HEK293 (cell line): Measurements from ENCODE around the gene YIPF2.

ENCODE experiments used
- CTCF ChIP-seq: fragments of 450-650 bp; formaldehyde crosslinking; IDR thresholded peaks from 2 replicates; pipeline ENCODE4 v1.5.1; 2016; ENCODE audit warnings: missing biosample characterization, missing genetic modification characterization
- HOXA7 ChIP-seq: sonication (generic); formaldehyde crosslinking; IDR thresholded peaks from 2 replicates; pipeline ENCODE4 v1.8.1; 2022; ENCODE audit warnings: missing genetic modification reagents, borderline replicate concordance
- KLF16 ChIP-seq: fragments of 450-650 bp; formaldehyde crosslinking; IDR thresholded peaks from 2 replicates; pipeline ENCODE4 v1.5.1; 2017; ENCODE audit warnings: missing biosample characterization, missing genetic modification characterization
- MEIS1 ChIP-seq: sonication (generic); formaldehyde crosslinking; IDR thresholded peaks from 2 replicates; pipeline ENCODE4 v1.8.1; 2022; ENCODE audit warnings: missing genetic modification reagents, mild to moderate bottlenecking, borderline replicate concordance
- PATZ1 ChIP-seq: fragments of 450-650 bp; formaldehyde crosslinking; IDR thresholded peaks from 2 replicates; pipeline ENCODE4 v1.5.1; 2016; ENCODE audit warnings: missing biosample characterization, missing genetic modification characterization
- ZNF157 ChIP-seq: fragments of 450-650 bp; formaldehyde crosslinking; IDR thresholded peaks from 2 replicates; pipeline ENCODE4 v1.5.1; 2016; ENCODE audit warnings: missing biosample characterization, missing genetic modification characterization
- ZNF169 ChIP-seq: fragments of 450-650 bp; formaldehyde crosslinking; IDR thresholded peaks from 2 replicates; pipeline ENCODE4 v1.5.1; 2016; ENCODE audit warnings: missing biosample characterization, missing genetic modification characterization
- ZNF174 ChIP-seq: fragments of 450-650 bp; formaldehyde crosslinking; IDR thresholded peaks from 2 replicates; pipeline ENCODE4 v1.5.0; 2017; ENCODE audit warnings: missing biosample characterization, mild to moderate bottlenecking, missing genetic modification characterization
- ZNF274 ChIP-seq, 2 experiments: fragments of 200-500 bp in 1 of 2; fragments of 450-650 bp in 1 of 2; sonication (Bioruptor generic) in 1 of 2; formaldehyde crosslinking in 1 of 2; IDR thresholded peaks; 2 replicates each; pipeline versions ENCODE4 v1.5.1 to v1.6.1; 2014 to 2016; ENCODE audit warnings: borderline replicate concordance in 1 of 2, inconsistent platforms in 1 of 2, low read length in 1 of 2, missing biosample characterization in 1 of 2, missing genetic modification characterization in 1 of 2
- ZNF777 ChIP-seq: fragments of 450-650 bp; formaldehyde crosslinking; IDR thresholded peaks from 2 replicates; pipeline ENCODE4 v1.5.1; 2017; ENCODE audit warnings: missing biosample characterization, missing genetic modification characterization, borderline replicate concordance
- ZNF785 ChIP-seq: fragments of 450-650 bp; formaldehyde crosslinking; IDR thresholded peaks from 2 replicates; pipeline ENCODE4 v1.5.1; 2016; ENCODE audit warnings: missing biosample characterization, missing genetic modification characterization
- ZSCAN30 ChIP-seq: fragments of 450-650 bp; IDR thresholded peaks from 2 replicates; pipeline ENCODE4 v1.5.1; 2018; ENCODE audit warnings: missing biosample characterization, mild to moderate bottlenecking, missing genetic modification characterization, moderate library complexity

- TF ChIP-seq ZNF777 (tag by site-specific recombination) (no peak), ZSCAN30 (tag by site-specific recombination) (no peak), ZNF169 (no peak), ZNF157 (no peak), ZNF274 (IDR thresholded peaks at IDR 0.05; ENCODE audit: low read length) (no peak), ZNF274 (tag by site-specific recombination; IDR thresholded peaks at IDR 0.05; ENCODE audit: borderline replicate concordance) (no peak), CTCF (tag by site-specific recombination) (no peak), ZNF785 (tag by site-specific recombination) (no peak), KLF16 (tag by site-specific recombination) (no peak), MEIS1 (no peak), ZNF174 (tag by site-specific recombination) (no peak), HOXA7 (no peak), PATZ1 (no peak)
Observed at GRCh38 chr19:10924597-10924996, 3.8 kb downstream of the YIPF2 start.
